KMS-11 (cell line): ENCODE results near the gene COL5A1.

Experiments used
- H2AFZ ChIP-seq: fragments of 200-600 bp; sonication (generic); 2 replicates; pipeline ENCODE4 v1.6.1; 2016; ENCODE audit warnings: antibody characterized with exemption, mixed run types, low read depth
- H3K27ac ChIP-seq: fragments of 200-600 bp; sonication (generic); 2 replicates; pipeline ENCODE4 v1.6.1; 2016; ENCODE audit warnings: mild to moderate bottlenecking, mixed run types
- H3K27me3 ChIP-seq: fragments of 200-600 bp; sonication (generic); 2 replicates; pipeline ENCODE4 v1.6.1; 2017; ENCODE audit warnings: mild to moderate bottlenecking, low read depth, mixed run types, moderate library complexity; ENCODE audit not compliant: insufficient read depth
- H3K36me3 ChIP-seq: fragments of 200-600 bp; sonication (generic); 2 replicates; pipeline ENCODE4 v1.6.1; 2017; ENCODE audit warnings: mild to moderate bottlenecking, mixed run types; ENCODE audit not compliant: insufficient read depth
- H3K4me1 ChIP-seq: fragments of 200-600 bp; sonication (generic); 2 replicates; pipeline ENCODE4 v1.6.1; 2016; ENCODE audit warnings: mild to moderate bottlenecking, low read depth, mixed run types; ENCODE audit not compliant: poor library complexity, severe bottlenecking
- H3K4me2 ChIP-seq: fragments of 200-600 bp; sonication (generic); 2 replicates; pipeline ENCODE4 v1.7.0; 2016; ENCODE audit warnings: mild to moderate bottlenecking, mixed run types
- H3K4me3 ChIP-seq: fragments of 200-600 bp; sonication (generic); IDR thresholded peaks from 2 replicates; pipeline ENCODE4 v1.6.1; 2017; ENCODE audit warnings: low read depth, low read length, mixed read lengths; ENCODE audit not compliant: insufficient read depth
- H3K79me2 ChIP-seq: fragments of 200-600 bp; sonication (generic); 2 replicates; pipeline ENCODE4 v1.6.1; 2016; ENCODE audit warnings: low read depth, mixed run types; ENCODE audit not compliant: insufficient read depth
- H3K9ac ChIP-seq: fragments of 200-600 bp; sonication (generic); 2 replicates; pipeline ENCODE4 v1.6.1; 2016; ENCODE audit warnings: mild to moderate bottlenecking, mixed run types
- H4K20me1 ChIP-seq: fragments of 200-600 bp; sonication (generic); 2 replicates; pipeline ENCODE4 v1.6.1; 2016; ENCODE audit warnings: mild to moderate bottlenecking, mixed run types; ENCODE audit not compliant: insufficient read depth
- TF ChIP-seq, protein P1 (sequence below): fragments of 200-600 bp; sonication (generic); conservative IDR thresholded peaks from 2 replicates; pipeline ENCODE4 v1.6.1; 2017; ENCODE audit warnings: low read depth, mild to moderate bottlenecking, antibody characterized with exemption, low read length, moderate library complexity, mixed read lengths

COL5A1 gene

DNA sequence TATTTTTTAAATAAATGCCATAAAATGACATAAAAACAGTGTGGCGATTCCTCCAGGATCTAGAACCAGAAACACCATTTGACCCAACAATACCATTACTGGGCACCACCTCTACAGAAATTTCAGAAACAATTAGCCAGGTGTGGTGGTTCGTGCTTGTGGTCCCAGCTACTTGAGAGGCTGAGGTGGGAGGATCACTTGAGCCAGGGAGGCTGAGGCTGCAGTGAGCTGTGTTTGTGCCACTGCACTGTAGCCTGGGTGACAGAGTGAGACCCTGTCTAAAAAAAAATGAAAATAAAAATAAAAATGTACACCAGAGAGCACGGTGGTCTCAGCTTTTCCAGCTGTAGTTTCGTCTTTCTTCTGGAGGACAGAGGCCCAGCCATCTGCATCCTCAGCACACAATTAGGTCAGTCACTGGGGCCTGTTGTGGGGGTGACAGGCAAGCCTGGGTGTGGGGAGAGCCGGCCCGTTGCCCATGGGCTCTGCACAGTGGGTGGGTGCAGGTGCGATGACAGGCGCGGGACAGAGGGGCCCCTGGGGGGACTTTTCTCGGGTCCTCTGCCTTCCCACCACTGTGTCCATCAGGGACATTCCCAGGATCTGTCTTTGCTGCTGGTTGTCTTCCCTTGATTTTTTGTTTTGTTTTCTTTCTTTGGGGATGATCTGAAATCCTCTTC is 9.8 kb downstream of the COL5A1 start:
- Histone ChIP-seq H3K36me3 (no peaks in the 10 kb centered on the region), H3K4me3 (no peak overlapping the region), H4K20me1 (no peaks in the 10 kb centered on the region), H2AFZ (no peak overlapping the region), H3K27me3 (peaks cover 34% of the 10 kb centered on the region), H3K9ac (no peak overlapping the region), H3K4me1 (no peaks in the 10 kb centered on the region), H3K4me2 (no peak overlapping the region), H3K27ac (no peak overlapping the region), H3K79me2 (no peaks in the 10 kb centered on the region)
- TF ChIP-seq, protein P1, sequence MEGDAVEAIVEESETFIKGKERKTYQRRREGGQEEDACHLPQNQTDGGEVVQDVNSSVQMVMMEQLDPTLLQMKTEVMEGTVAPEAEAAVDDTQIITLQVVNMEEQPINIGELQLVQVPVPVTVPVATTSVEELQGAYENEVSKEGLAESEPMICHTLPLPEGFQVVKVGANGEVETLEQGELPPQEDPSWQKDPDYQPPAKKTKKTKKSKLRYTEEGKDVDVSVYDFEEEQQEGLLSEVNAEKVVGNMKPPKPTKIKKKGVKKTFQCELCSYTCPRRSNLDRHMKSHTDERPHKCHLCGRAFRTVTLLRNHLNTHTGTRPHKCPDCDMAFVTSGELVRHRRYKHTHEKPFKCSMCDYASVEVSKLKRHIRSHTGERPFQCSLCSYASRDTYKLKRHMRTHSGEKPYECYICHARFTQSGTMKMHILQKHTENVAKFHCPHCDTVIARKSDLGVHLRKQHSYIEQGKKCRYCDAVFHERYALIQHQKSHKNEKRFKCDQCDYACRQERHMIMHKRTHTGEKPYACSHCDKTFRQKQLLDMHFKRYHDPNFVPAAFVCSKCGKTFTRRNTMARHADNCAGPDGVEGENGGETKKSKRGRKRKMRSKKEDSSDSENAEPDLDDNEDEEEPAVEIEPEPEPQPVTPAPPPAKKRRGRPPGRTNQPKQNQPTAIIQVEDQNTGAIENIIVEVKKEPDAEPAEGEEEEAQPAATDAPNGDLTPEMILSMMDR, result no peak

DNA sequence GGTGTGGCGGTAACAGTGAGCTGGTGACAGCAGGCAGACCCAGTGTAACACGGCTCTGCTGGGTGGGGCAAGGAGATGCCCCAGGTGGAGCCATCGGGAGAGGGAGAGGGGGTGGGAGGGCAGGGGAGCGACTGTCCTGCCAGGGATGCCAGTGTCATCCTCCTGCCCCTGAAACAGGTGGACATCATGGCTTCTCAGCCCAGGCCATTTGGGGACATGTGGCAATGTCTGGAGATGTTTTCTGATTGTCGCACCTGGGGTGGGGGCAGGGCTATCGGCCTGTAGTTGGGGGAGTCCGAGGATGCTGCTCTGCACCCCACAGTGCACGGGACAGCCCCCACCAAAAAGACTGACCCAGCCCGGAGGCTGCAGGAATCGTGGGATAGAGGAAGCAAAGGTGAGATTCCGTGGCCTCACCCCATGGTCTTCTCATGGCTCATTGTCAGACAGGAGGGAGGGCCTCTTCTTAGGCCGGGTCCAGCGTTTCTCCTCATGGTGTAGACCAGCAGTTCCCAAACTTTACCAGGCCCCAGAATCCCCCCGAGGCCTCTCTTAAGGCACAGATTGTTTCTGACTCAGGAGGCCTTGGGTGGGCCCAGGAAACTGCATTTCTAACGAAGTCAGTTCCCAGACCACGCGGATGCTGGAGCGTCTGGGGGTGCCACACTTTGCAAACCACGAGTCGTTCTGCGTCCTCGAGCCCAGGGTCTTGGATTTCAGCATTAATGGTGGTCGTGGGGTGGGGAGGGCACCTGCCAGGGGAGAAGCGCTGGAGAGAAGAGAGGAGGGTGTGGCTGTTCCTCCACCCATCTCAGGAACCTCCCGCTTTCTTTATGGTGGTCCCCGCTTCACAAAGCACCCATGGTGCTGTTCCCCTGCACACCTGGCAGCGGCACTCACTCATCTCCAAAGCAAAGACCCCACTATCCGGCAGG is 11.0 kb downstream of the COL5A1 start:
- Histone ChIP-seq H3K4me1 (no peaks in the 10 kb centered on the region), H3K27me3 (peaks cover 23% of the 10 kb centered on the region), H3K79me2 (no peaks in the 10 kb centered on the region), H3K27ac (no peak overlapping the region), H3K4me2 (no peak overlapping the region), H4K20me1 (no peaks in the 10 kb centered on the region), H3K4me3 (no peak overlapping the region), H3K9ac (no peak overlapping the region), H2AFZ (no peak overlapping the region), H3K36me3 (no peaks in the 10 kb centered on the region)
- TF ChIP-seq, protein P1, result no peak

DNA sequence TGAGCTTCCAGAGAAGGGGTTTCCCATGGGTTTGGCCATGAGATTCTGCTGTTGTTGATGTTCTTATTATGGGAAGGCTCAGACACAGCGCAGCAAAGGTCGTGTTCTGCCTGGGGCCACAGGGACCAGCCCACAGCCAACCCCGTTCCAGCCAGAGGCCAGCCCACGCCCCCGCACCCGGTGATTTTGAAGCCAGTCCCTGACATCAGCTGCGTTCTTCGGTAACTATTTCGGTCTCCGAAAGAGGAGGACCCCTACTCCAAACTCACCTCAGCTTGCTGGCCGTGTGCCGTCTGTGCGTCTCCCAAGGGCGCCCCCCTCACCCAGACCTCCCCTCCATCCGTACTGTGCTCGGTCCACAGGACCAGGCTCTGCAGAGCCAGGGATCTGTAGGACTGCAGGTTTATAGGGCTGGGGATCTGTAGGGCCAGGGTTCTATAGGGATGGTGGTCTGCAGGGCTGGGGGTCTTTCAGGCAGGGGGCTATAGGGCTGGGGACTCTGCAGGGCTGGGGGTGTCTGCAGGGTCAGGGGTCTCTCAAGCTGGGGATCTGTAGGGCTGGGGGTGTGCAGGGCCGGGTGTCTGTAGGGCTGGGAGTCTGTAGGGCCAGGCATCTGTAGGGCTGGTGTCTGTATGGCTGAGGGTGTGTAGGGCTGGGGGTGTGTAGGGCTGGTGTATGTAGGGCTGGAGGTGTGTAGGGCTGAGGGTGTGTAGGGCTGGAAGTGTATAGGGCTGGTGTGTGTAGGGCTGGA is 11.8 kb downstream of the COL5A1 start:
- Histone ChIP-seq H3K9ac (no peak overlapping the region), H4K20me1 (no peaks in the 10 kb centered on the region), H3K79me2 (no peaks in the 10 kb centered on the region), H3K27me3 (peaks cover 15% of the 10 kb centered on the region), H3K4me2 (no peak overlapping the region), H3K36me3 (no peaks in the 10 kb centered on the region), H3K4me3 (no peak overlapping the region), H2AFZ (no peak overlapping the region), H3K4me1 (no peaks in the 10 kb centered on the region), H3K27ac (no peak overlapping the region)
- TF ChIP-seq, protein P1, result no peak

DNA sequence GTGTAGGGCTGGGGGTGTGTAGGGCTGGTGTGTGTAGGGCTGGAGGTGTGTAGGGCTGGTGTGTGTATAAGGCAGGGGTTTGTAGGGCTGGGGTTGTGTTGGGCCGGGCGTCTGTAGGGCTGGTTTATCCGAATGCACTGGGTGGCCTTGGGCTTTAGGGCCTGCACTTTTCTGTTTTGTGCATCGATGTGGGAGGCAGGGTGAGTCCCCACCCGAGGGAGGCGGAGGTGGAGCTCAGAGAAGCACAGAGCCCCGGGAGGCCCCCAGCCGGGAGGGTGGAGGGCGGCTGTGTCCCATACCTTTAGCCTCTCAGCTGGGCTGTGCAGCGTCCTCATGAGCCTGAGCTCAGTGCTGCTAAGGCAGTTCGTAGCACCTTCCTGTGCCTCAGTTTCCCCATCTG is 13.5 kb downstream of the COL5A1 start:
- peaks cover 18% of the 10 kb centered on the region; the same call in 1 of the 2 replicates for H3K27me3 ChIP-seq
- no peak overlapping the region for H3K4me3 ChIP-seq
- TF ChIP-seq, protein P1, result no peak
- H3K36me3 ChIP-seq, result no peaks in the 10 kb centered on the region
- no peak overlapping the region for H3K27ac ChIP-seq
- no peak overlapping the region for H3K4me2 ChIP-seq
- H2AFZ ChIP-seq, result no peak overlapping the region
- no peaks in the 10 kb centered on the region for H3K4me1 ChIP-seq
- no peaks in the 10 kb centered on the region for H3K79me2 ChIP-seq
- H4K20me1 ChIP-seq, result no peaks in the 10 kb centered on the region
- H3K9ac ChIP-seq, result no peak overlapping the region
